K562 (cell line): Measurements from ENCODE around the gene PDPK1. TPM values are rescaled to one million over a fixed set of nuclear protein-coding genes. Genes with fewer than 3 reads are reported as not detected.

Experiments used
- ATAC-seq: fragments of 200-7000 bp; cut with Tn5 transposase; 3 replicates; pipeline ENCODE4 v1.9.1; 2020; ENCODE audit warnings: moderate library complexity
- BruUV-seq: library from RNA; stranded (reverse); fragments of 400-500 nt; replicated peaks from 2 replicates; lab custom pipeline; 2021; lab: Mats Ljungman, UMichigan
- CTCF ChIA-PET: fragments of 300-600 bp; formaldehyde crosslinking; extraction: SDS; loops from one replicate; lab custom pipeline; 2021; ENCODE audit warnings: low intra/inter-chr PET ratio; lab: Yijun Ruan, JAX
- POLR2A ChIA-PET: fragments of 300-600, 350-650 bp; sonication (Branson Sonifier 250); formaldehyde crosslinking; extraction: SDS; loops from one replicate; lab custom pipeline; 2021; ENCODE audit warnings: antibody characterized with exemption, inconsistent platforms; lab: Yijun Ruan, JAX
- DNase-seq, 4 experiments: peaks; one replicate each; pipeline versions ENCODE4 v3.0.0 to v3.0.0-alpha.2; 2011 to 2018; ENCODE audit warnings: low spot score in 3 of 4, mixed read lengths in 3 of 4; ENCODE audit errors: extremely low read depth in 1 of 4
- FAIRE-seq: peaks from 2 replicates; lab custom pipeline; 2011; peaks lifted over from hg19 to GRCh38; lab: Jason Lieb, UNC
- H2AFZ ChIP-seq: 2 replicates; pipeline ENCODE4 v1.6.0; 2011; ENCODE audit warnings: low read depth, low read length, control low read depth, inconsistent platforms
- H3K27ac ChIP-seq: fragments of 200-600 bp; 3 replicates; pipeline ENCODE4 v1.8.0; 2011; ENCODE audit warnings: low read depth, mild to moderate bottlenecking, control low read depth, inconsistent platforms, low read length, moderate library complexity, mixed read lengths; ENCODE audit errors: extremely low read depth
- H3K27me3 ChIP-seq, 2 experiments: fragments of 300-600 bp in 1 of 2; 2 replicates in 1 of 2; 3 replicates in 1 of 2; pipeline versions ENCODE4 v1.6.0 to v1.8.0; 2011; ENCODE audit warnings: inconsistent platforms in 2 of 2, low read length in 2 of 2, mild to moderate bottlenecking in 1 of 2, mixed read lengths in 1 of 2, moderate library complexity in 1 of 2; ENCODE audit not compliant: control insufficient read depth in 2 of 2, insufficient read depth in 2 of 2
- H3K36me3 ChIP-seq: fragments of 300-600 bp; 3 replicates; pipeline ENCODE4 v1.8.0; 2011; ENCODE audit warnings: mild to moderate bottlenecking, low read length, inconsistent platforms; ENCODE audit not compliant: control insufficient read depth, insufficient read depth
- H3K4me1 ChIP-seq, 2 experiments: fragments of 200-600 bp in 1 of 2; replicated peaks in 1 of 2; 2 replicates in 1 of 2; 3 replicates in 1 of 2; pipeline versions ENCODE4 v1.5.1 to v1.8.0; 2011; ENCODE audit warnings: inconsistent platforms in 2 of 2, low read length in 2 of 2, mild to moderate bottlenecking in 1 of 2, mixed read lengths in 1 of 2, moderate library complexity in 1 of 2; ENCODE audit not compliant: control insufficient read depth in 2 of 2, insufficient read depth in 2 of 2
- H3K4me2 ChIP-seq: 2 replicates; pipeline ENCODE4 v1.6.1; 2011; ENCODE audit warnings: low read length, control low read depth, inconsistent platforms, mixed read lengths; ENCODE audit not compliant: insufficient read depth
- H3K4me3 ChIP-seq: fragments of 200-600 bp; sonication (generic), shearing (Covaris generic); 2 replicates; pipeline ENCODE4 v1.5.1; 2016; ENCODE audit warnings: control low read depth, inconsistent platforms
- H3K79me2 ChIP-seq: fragments of 200-600 bp; 3 replicates; pipeline ENCODE4 v1.8.0; 2011; ENCODE audit warnings: low read length, inconsistent platforms; ENCODE audit not compliant: control insufficient read depth, insufficient read depth
- H3K9ac ChIP-seq, 2 experiments: 2 replicates each; pipeline versions ENCODE4 v1.6.0 to v1.6.1; 2011; ENCODE audit warnings: low read depth in 2 of 2, low read length in 2 of 2, control low read depth in 1 of 2, inconsistent platforms in 1 of 2, mild to moderate bottlenecking in 1 of 2, mixed read lengths in 1 of 2; ENCODE audit not compliant: insufficient read depth in 1 of 2
- H3K9me1 ChIP-seq: one replicate; pipeline ENCODE4 v1.6.0; 2011; ENCODE audit warnings: inconsistent platforms, mild to moderate bottlenecking, low read length, moderate library complexity; ENCODE audit not compliant: control insufficient read depth, insufficient read depth
- H3K9me3 ChIP-seq: replicated peaks from 2 replicates; pipeline ENCODE4 v1.5.1; 2011; ENCODE audit warnings: low read depth, low read length, inconsistent platforms; ENCODE audit not compliant: control insufficient read depth, insufficient read depth
- H4K20me1 ChIP-seq: replicated peaks from 2 replicates; pipeline ENCODE4 v1.6.1; 2011; ENCODE audit warnings: low read length, inconsistent platforms, mixed read lengths; ENCODE audit not compliant: control insufficient read depth, insufficient read depth
- ARID2 ChIP-seq: fragments of 450-650 bp; IDR thresholded peaks from 2 replicates; pipeline ENCODE4 v1.6.1; 2017; ENCODE audit warnings: antibody characterized with exemption, mild to moderate bottlenecking
- CBFA2T2 ChIP-seq: fragments of 450-650 bp; conservative IDR thresholded peaks from 2 replicates; pipeline ENCODE4 v1.6.1; 2017; ENCODE audit warnings: mild to moderate bottlenecking
- GATA2 ChIP-seq: sonication (generic); formaldehyde crosslinking; IDR thresholded peaks from 2 replicates; pipeline ENCODE4 v1.4.0; 2020; ENCODE audit warnings: mild to moderate bottlenecking, missing genetic modification reagents
- GTF2A2 ChIP-seq: IDR thresholded peaks from 2 replicates; pipeline ENCODE4 v1.6.1; 2016; ENCODE audit warnings: mild to moderate bottlenecking, missing genetic modification characterization, missing compliant biosample characterization
- KLF10 ChIP-seq: fragments of 250-450 bp; sonication (Bioruptor Pico); IDR thresholded peaks from 2 replicates; pipeline ENCODE4 v1.6.1; 2021; ENCODE audit warnings: matching md5 sums
- L3MBTL2 ChIP-seq: fragments of 450-650 bp; IDR thresholded peaks from 2 replicates; pipeline ENCODE4 v1.6.1; 2016; ENCODE audit warnings: mild to moderate bottlenecking, moderate library complexity
- MIER1 ChIP-seq: fragments of 450-650 bp; IDR thresholded peaks from 2 replicates; pipeline ENCODE4 v1.6.1; 2016; ENCODE audit warnings: antibody characterized with exemption, mild to moderate bottlenecking, low read depth
- NFIX ChIP-seq: fragments of 250-450 bp; sonication (Bioruptor Pico); IDR thresholded peaks from 2 replicates; pipeline ENCODE4 v1.4.0; 2020; ENCODE audit warnings: low read depth, mild to moderate bottlenecking, moderate library complexity
- RAD21 ChIP-seq, 2 experiments: fragments of 250-450 bp in 1 of 2; fragments of 450-650 bp in 1 of 2; sonication (Bioruptor Pico) in 1 of 2; formaldehyde crosslinking in 1 of 2; IDR thresholded peaks in 1 of 2; conservative IDR thresholded peaks in 1 of 2; 2 replicates each; pipeline versions ENCODE4 v1.4.0 to v1.8.0; 2020 to 2022; ENCODE audit warnings: mild to moderate bottlenecking in 2 of 2, moderate library complexity in 1 of 2
- RBM17 ChIP-seq: fragments of 200-400 bp; formaldehyde crosslinking; IDR thresholded peaks from 2 replicates; pipeline ENCODE4 v1.6.1; 2017; ENCODE audit warnings: low read depth, mild to moderate bottlenecking, low read length, borderline replicate concordance
- RFX1 ChIP-seq: fragments of 450-650 bp; IDR thresholded peaks from 2 replicates; pipeline ENCODE4 v1.6.1; 2016; ENCODE audit warnings: mild to moderate bottlenecking, moderate library complexity
- SETDB1 ChIP-seq: IDR thresholded peaks from one replicate; pipeline ENCODE4 v1.6.1; 2012; ENCODE audit warnings: low read length, control low read depth, inconsistent platforms
- SMARCA4 ChIP-seq: fragments of 450-650 bp; IDR thresholded peaks from 2 replicates; pipeline ENCODE4 v1.6.1; 2016
- SREBF2 ChIP-seq: sonication (generic); formaldehyde crosslinking; IDR thresholded peaks from 2 replicates; pipeline ENCODE4 v1.4.0; 2020; ENCODE audit warnings: mild to moderate bottlenecking, missing genetic modification reagents
- ZFP36 ChIP-seq: fragments of 150-350 bp; IDR thresholded peaks from 2 replicates; pipeline ENCODE4 v1.6.1; 2018; ENCODE audit warnings: low read length, low read depth; ENCODE audit not compliant: partially characterized antibody
- ZNF197 ChIP-seq: fragments of 200-800 bp; sonication (Bioruptor generic); IDR thresholded peaks from 2 replicates; pipeline ENCODE4 v1.6.1; 2016; ENCODE audit warnings: low read depth, missing genetic modification characterization, missing compliant biosample characterization
- ZNF324 ChIP-seq: fragments of 250-450 bp; sonication (Bioruptor Pico); IDR thresholded peaks from 2 replicates; pipeline ENCODE4 v1.4.0; 2020; ENCODE audit warnings: mild to moderate bottlenecking
- WGBS: fragments of 100-300 bp; shearing (Covaris generic); methylation state at CpG from one replicate; pipeline ENCODE4 v1.1.6; 2016; ENCODE audit warnings: low coverage, mixed read lengths; ENCODE audit not compliant: insufficient coverage; ENCODE audit errors: missing lambda C conversion rate; 5-methylcytosine and 5-hydroxymethylcytosine counted together
- in situ Hi-C: fragments of 300-500 bp; cut with MboI; formaldehyde crosslinking; loops from 4 replicates; pipeline ENCODE4 v1.15.0; 2018; ENCODE audit warnings: inconsistent platforms, mixed read lengths
- intact Hi-C: fragments of 100-400 bp; cut with micrococcal nuclease; formaldehyde crosslinking; loops from 2 replicates; pipeline ENCODE4 v1.14.2; 2022
- polyA plus RNA-seq, 8 experiments: library from polyadenylated mRNA; depleted of rRNA in 4 of 8; stranded (reverse) in 5 of 8; unstranded in 3 of 8; fragments of >200 nt; fragmentation: Nextera tagmentation in 2 of 8; fragmentation: Illumina TruSeq in 1 of 8; extraction: Ambion mirVana in 2 of 8; extraction: Trizol in 1 of 8; gene quantifications; 2 replicates each; pipeline versions ENCODE4 v1.2.1 to v1.2.3, GENCODE V29; 2011 to 2014; ENCODE audit warnings: inconsistent platforms in 1 of 8, missing spikeins in 1 of 8
- total RNA-seq, 7 experiments: library from RNA; depleted of rRNA in 6 of 7; stranded (reverse); fragments of >200 nt in 6 of 7; fragmentation: Illumina TruSeq in 2 of 7; extraction: Trizol in 2 of 7; gene quantifications; 2 replicates each; pipeline versions ENCODE4 v1.2.1 to v1.2.3, GENCODE V29; 2011 to 2021; ENCODE audit warnings: low replicate concordance in 1 of 7
- TF ChIP-seq, protein P1 (sequence below): fragments of 450-650 bp; IDR thresholded peaks from one replicate; pipeline ENCODE4 v1.6.1; 2018; ENCODE audit warnings: mild to moderate bottlenecking, moderate library complexity; ENCODE audit not compliant: partially characterized antibody
- TF ChIP-seq, protein P2 (sequence below): fragments of 250-450 bp; sonication (Bioruptor Pico); IDR thresholded peaks from 2 replicates; pipeline ENCODE4 v1.4.0; 2020; ENCODE audit warnings: borderline replicate concordance

PDPK1 gene
- total and polyA plus RNA-seq, 9 of the 15 experiments (the other 6 are each of a cell fraction or from before 2014, with no cell fraction given) = 4.0 to 37.2 (median 18.7) TPM

DNA sequence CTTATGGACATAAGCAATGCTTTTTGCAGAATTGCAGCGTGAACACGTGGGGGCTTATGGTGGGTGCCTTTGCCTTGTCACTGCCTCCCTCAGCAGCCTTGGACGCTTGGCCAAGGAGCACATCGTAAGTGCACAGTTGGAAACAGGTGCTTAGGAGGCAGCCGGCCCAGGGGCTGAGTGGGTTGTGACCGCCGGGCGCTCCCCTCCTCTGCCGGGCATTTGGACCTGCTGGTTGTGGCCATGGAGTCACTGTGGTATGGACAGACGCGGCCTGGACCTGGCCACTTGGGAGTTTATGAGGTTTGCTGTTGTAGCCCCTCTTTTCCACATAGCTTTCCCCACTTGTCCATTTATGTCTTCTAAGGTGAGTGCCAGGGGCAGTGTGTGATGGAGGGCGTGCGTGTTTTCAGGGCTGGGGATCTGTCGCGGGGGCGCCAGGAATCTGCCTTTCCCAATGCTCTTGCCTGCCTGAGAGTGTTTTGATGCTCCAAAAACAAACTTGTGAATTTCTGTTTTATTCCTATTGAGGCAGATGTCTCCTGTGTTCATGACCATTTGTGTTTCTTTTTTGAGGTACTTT lies 49.2 kb downstream of the PDPK1 start:
- no TSS peak for BruUV-seq
- POLR2A ChIA-PET = no interaction called here
- in situ Hi-C loops = no loop called here
- Histone ChIP-seq H3K9me3 (no peaks in the 10 kb centered on the region), H3K4me2 (no peak overlapping the region), H3K4me1 (peaks cover 0 to 8% of the 10 kb centered on the region in 2 experiments; a peak in 1 of 5 replicates), H3K9ac (no peak overlapping the region; a peak in 1 of 4 replicates), H3K27ac (no peak overlapping the region), H3K27me3 (no peaks in the 10 kb centered on the region), H2AFZ (no peak overlapping the region), H3K9me1 (no peaks in the 10 kb centered on the region), H3K36me3 (peaks cover 61% of the 10 kb centered on the region), H3K4me3 (no peak overlapping the region), H3K79me2 (no peaks in the 10 kb centered on the region), H4K20me1 (no peaks in the 10 kb centered on the region)
- ATAC-seq (no peak), FAIRE-seq (no peak), DNase-seq (no peak)
- intact Hi-C loops = no loop called here
- WGBS = 93% methylated on average over 14 of the region's 16 CpGs
- TF ChIP-seq CBFA2T2 = no peak
- TF ChIP-seq KLF10 = no peak
- no peak for TF ChIP-seq RFX1
- TF ChIP-seq SMARCA4 = no peak
- no peak for TF ChIP-seq GTF2A2 (tag)
- TF ChIP-seq SREBF2 (CRISPR knock-in tag) = no peak
- TF ChIP-seq ZNF324 (CRISPR knock-in tag) = no peak
- no peak for TF ChIP-seq ARID2
- no peak for TF ChIP-seq ZFP36
- no peak for TF ChIP-seq NFIX (CRISPR knock-in tag)
- TF ChIP-seq RBM17 = no peak
- TF ChIP-seq MIER1 = no peak
- TF ChIP-seq ZNF197 (CRISPR knock-in tag) = no peak
- TF ChIP-seq, protein P1, sequence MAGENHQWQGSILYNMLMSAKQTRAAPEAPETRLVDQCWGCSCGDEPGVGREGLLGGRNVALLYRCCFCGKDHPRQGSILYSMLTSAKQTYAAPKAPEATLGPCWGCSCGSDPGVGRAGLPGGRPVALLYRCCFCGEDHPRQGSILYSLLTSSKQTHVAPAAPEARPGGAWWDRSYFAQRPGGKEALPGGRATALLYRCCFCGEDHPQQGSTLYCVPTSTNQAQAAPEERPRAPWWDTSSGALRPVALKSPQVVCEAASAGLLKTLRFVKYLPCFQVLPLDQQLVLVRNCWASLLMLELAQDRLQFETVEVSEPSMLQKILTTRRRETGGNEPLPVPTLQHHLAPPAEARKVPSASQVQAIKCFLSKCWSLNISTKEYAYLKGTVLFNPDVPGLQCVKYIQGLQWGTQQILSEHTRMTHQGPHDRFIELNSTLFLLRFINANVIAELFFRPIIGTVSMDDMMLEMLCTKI = no peak
- TF ChIP-seq GATA2 (CRISPR knock-in tag) = no peak
- TF ChIP-seq SETDB1 = no peak
- TF ChIP-seq RAD21 (CRISPR knock-in tag; conservative IDR thresholded peaks at IDR 0.05 in 1 of 2, IDR thresholded peaks at IDR 0.05 in 1 of 2) = no peak
- TF ChIP-seq, protein P2, sequence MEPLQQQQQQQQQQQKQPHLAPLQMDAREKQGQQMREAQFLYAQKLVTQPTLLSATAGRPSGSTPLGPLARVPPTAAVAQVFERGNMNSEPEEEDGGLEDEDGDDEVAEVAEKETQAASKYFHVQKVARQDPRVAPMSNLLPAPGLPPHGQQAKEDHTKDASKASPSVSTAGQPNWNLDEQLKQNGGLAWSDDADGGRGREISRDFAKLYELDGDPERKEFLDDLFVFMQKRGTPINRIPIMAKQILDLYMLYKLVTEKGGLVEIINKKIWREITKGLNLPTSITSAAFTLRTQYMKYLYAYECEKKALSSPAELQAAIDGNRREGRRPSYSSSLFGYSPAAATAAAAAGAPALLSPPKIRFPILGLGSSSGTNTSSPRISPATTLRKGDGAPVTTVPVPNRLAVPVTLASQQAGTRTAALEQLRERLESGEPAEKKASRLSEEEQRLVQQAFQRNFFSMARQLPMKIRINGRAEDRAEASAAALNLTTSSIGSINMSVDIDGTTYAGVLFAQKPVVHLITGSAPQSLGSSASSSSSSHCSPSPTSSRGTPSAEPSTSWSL = no peak
- no peak for TF ChIP-seq L3MBTL2
- CTCF ChIA-PET = no interaction called here
